Mesothelial cell of epicardium (in vitro differentiated cells): ENCODE results near the gene LGALS12. TPM values are rescaled to one million over a fixed set of nuclear protein-coding genes. Genes with fewer than 3 reads are reported as not detected.
A peak's percentile ranks its signal among the peaks of the same experiment; 100 is the strongest.
"Not testable (repeated sequence)": the region's sequence is repeated elsewhere in the genome, so short reads cannot be mapped to it uniquely, and the experiment has no call there.

ENCODE experiments used
- DNase-seq, 2 experiments: peaks; one replicate each; pipeline ENCODE4 v3.0.0; 2021; ENCODE audit warnings: low spot score in 2 of 2; ENCODE audit not compliant: unreplicated experiment in 2 of 2
- H3K27ac Mint-ChIP-seq: 2 replicates; pipeline ENCODE4 v1.8.0; 2021; ENCODE audit warnings: mixed read lengths
- H3K27me3 Mint-ChIP-seq: 2 replicates; pipeline ENCODE4 v1.8.0; 2021; ENCODE audit warnings: low read depth, mixed read lengths
- H3K36me3 Mint-ChIP-seq: 2 replicates; pipeline ENCODE4 v1.8.0; 2021; ENCODE audit warnings: mixed read lengths
- H3K4me1 Mint-ChIP-seq: 2 replicates; pipeline ENCODE4 v1.8.0; 2021; ENCODE audit warnings: mixed read lengths
- H3K4me3 Mint-ChIP-seq: 2 replicates; pipeline ENCODE4 v1.8.0; 2021; ENCODE audit warnings: mild to moderate bottlenecking, moderate library complexity, mixed read lengths
- H3K9me3 Mint-ChIP-seq: 2 replicates; pipeline ENCODE4 v1.8.0; 2021; ENCODE audit warnings: mixed read lengths
- CTCF ChIP-seq: fragments of 200-600 bp; sonication (generic); IDR thresholded peaks from one replicate; pipeline ENCODE4 v1.5.0; 2021; ENCODE audit warnings: antibody characterized with exemption; ENCODE audit not compliant: unreplicated experiment
- total RNA-seq: library from RNA; stranded (reverse); gene quantifications from 3 replicates; pipeline ENCODE4 v1.2.1, GENCODE V29; 2021

LGALS12 gene
- total RNA-seq, 1 donor from 2014 or later = 0.58 TPM

GRCh38 chr11:63518548-63518947, 12.7 kb downstream of the LGALS12 start:
- Mint-ChIP-seq H3K4me3 (no peak overlapping the region), H3K9me3 (peaks cover 9% of the 10 kb centered on the region), H3K27ac (no peak overlapping the region), H3K27me3 (no peaks in the 10 kb centered on the region), H3K36me3 (peaks cover 3% of the 10 kb centered on the region), H3K4me1 (no peaks in the 10 kb centered on the region)
- TF ChIP-seq CTCF = no peak
- no peak for DNase-seq

GRCh38 chr11:63520606-63521170, 14.8 kb downstream of the LGALS12 start:
- Mint-ChIP-seq H3K4me1 (no peaks in the 10 kb centered on the region), H3K4me3 (no peak overlapping the region), H3K27ac (no peak overlapping the region), H3K27me3 (no peaks in the 10 kb centered on the region), H3K9me3 (peaks cover 19% of the 10 kb centered on the region), H3K36me3 (peaks cover 5% of the 10 kb centered on the region)
- TF ChIP-seq CTCF = no peak
- DNase-seq = no peak

GRCh38 chr11:63521896-63522295, 16.0 kb downstream of the LGALS12 start:
- no peak for DNase-seq
- no peak for TF ChIP-seq CTCF
- Mint-ChIP-seq H3K9me3 (peaks cover 19% of the 10 kb centered on the region), H3K4me3 (no peak overlapping the region), H3K36me3 (peaks cover 5% of the 10 kb centered on the region), H3K27ac (no peak overlapping the region), H3K4me1 (no peaks in the 10 kb centered on the region), H3K27me3 (no peaks in the 10 kb centered on the region)

- Mint-ChIP-seq H3K36me3 (peaks cover 5% of the 10 kb centered on the region), H3K4me3 (no peak overlapping the region), H3K27me3 (no peaks in the 10 kb centered on the region), H3K9me3 (peaks cover 19% of the 10 kb centered on the region), H3K4me1 (peaks cover 7% of the 10 kb centered on the region), H3K27ac (no peak overlapping the region)
- TF ChIP-seq CTCF = no peak
- DNase-seq = no peak
Measured at GRCh38 chr11:63523151-63523550, 17.3 kb downstream of the LGALS12 start.

- H3K4me1 Mint-ChIP-seq = peaks cover 37% of the 10 kb centered on the region
- H3K27me3 Mint-ChIP-seq = no peaks in the 10 kb centered on the region
- no peak for DNase-seq
- H3K4me3 Mint-ChIP-seq = no peak overlapping the region
- peaks cover 5% of the 10 kb centered on the region for H3K36me3 Mint-ChIP-seq
- no peak for TF ChIP-seq CTCF
- H3K9me3 Mint-ChIP-seq = peaks cover 16% of the 10 kb centered on the region
- H3K27ac Mint-ChIP-seq = no peak overlapping the region
Measured at GRCh38 chr11:63527667-63528066, 21.8 kb downstream of the LGALS12 start.

- not testable (repeated sequence) for H3K27me3 Mint-ChIP-seq, H3K27ac Mint-ChIP-seq, H3K4me3 Mint-ChIP-seq, H3K36me3 Mint-ChIP-seq, DNase-seq
- peaks cover 42% of the 10 kb centered on the region for H3K4me1 Mint-ChIP-seq
- peaks cover 14% of the 10 kb centered on the region for H3K9me3 Mint-ChIP-seq
Measured at GRCh38 chr11:63528156-63528555, 22.3 kb downstream of the LGALS12 start.

- H3K27me3 Mint-ChIP-seq, DNase-seq, H3K4me3 Mint-ChIP-seq, H3K36me3 Mint-ChIP-seq, H3K9me3 Mint-ChIP-seq: not testable (repeated sequence)
- Mint-ChIP-seq H3K4me1 (peaks cover 48% of the 10 kb centered on the region), H3K27ac (peak overlapping the region; percentile 52)
Measured at GRCh38 chr11:63528729-63529278, 22.9 kb downstream of the LGALS12 start.

- H3K4me3 Mint-ChIP-seq, H3K27ac Mint-ChIP-seq, H3K27me3 Mint-ChIP-seq, DNase-seq, H3K36me3 Mint-ChIP-seq, H3K9me3 Mint-ChIP-seq: not testable (repeated sequence)
- H3K4me1 Mint-ChIP-seq = peaks cover 53% of the 10 kb centered on the region
Measured at GRCh38 chr11:63529373-63529772, 23.5 kb downstream of the LGALS12 start.
